ENCODE data around the gene FUNDC2.
A peak's percentile ranks its signal among the peaks of the same experiment; 100 is the strongest.

Gene FUNDC2

DNA sequence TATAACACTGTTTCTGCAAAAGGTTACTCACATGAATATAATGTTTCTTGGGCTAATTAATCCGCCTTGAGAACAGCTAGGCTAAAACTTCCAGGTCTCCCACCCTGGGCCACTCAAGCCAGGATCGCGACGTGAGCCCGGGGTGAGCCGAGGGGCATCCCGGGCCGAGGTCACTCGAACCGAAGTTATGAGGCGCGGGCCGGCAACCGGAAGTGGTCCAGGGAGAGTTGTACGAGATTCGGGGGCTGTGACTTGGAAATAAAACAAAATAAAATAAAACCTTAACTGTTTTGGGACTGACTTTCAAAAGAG, 44.0 kb downstream of the FUNDC2 start:
- no peak for DNase-seq

DNA sequence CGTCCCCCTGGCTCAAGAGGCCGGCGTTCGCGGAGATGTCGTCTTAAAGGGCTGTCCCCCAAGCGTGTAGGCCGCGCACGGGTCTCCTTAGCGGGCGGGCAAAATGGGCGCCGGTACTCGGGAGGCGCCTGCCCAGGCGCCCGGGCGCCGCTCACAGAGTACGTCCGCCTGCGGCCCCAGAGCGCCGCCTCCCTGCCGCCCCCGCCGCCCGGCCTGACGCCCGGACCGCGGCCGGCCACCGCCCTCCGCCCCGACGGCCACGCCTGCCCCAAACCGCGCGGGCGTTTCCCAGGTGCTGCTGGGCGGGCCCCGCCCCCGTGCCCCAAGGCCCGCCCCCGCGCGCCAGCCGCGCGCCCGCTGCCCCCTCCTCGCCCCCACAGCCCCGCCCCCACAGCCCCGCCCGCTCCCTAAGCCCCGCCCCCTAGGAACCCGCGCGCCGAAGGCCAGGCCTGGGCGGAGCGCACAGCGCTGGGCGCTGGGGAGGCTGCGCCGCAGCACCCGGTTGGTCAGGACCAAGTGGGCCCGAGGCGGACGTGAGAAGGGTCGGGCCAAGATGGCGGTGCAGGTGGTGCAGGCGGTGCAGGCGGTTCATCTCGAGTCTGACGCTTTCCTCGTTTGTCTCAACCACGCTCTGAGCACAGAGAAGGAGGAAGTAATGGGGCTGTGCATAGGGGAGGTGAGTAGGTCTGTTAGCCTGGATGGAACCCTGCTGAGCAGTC, 44.5 kb downstream of the FUNDC2 start, which contains the start of the genes BRCC3, CMC4 and MTCP1:
Gene BRCC3 (plus strand): TSS at position 534 of the 719 bp plus-strand sequence. CDS start 20 bp downstream, at position 554.
Gene CMC4 (minus strand): TSS at position 162 of the 719 bp plus-strand sequence. CDS start 7,113 bp downstream, outside the sequence.
Gene MTCP1 (minus strand): TSS at position 162 of the 719 bp plus-strand sequence. CDS start 5,126 bp downstream, outside the sequence.
- peak; percentile 87 for DNase-seq

DNA sequence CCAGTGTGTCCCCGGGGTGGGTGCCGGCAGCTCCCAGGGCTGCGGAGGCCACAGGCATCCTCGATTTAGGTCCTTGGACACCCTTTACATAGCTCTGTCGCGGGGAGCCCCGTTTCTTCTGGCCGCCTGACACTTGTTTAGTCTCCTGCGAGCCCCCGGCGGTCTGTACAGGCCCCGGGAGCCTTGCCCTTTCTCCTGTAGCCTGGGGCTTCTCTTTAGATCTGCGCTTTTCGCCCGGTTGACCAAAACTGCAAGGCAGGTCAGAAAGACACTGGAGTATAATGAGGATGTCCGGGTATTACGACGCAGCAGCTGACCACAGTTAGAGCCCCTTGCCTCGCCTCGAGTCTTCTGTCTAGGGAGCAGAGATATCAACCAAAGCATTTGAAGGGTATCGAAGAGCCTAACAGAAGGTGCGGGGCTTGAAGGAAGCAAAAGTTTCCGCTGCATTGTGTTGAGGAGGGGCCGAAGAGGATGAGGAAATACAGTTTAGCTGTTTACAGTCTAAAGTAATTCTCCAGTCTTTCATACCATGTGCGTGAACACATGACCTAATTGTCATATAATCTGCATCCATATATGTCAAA, 45.1 kb downstream of the FUNDC2 start:
- DNase-seq = no peak

DNA sequence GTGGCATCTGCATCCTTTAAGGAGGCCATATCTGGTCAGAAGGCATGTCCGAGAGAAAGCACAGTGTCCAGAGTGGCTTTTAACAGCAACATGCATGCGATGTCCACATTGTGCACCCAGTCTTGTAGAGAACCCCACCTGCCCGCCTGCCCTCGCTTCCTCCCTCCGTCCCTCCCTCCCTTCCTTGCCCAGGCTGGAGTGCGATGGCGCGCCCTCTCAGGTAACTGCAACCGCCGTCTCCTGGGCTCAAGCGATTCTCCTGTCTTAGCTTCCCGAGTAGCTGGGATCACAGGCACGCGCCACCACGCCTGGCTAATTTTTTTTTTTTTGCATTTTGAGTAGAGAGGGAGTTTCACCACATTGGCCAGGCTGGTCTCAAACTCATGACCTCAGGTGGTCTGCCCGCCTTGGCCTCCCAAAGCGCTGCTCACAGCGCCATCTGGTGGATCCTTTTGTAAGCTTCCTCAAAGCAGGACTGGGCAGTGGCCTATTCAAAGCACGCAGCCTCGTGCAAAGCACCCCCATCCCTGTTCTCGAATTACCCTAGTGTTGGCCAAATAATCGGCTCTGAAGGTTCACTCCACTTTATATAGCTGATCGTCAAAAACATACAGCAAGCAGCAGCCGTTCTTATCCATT, 59.7 kb downstream of the FUNDC2 start:
- DNase-seq = peak; percentile 69

DNA sequence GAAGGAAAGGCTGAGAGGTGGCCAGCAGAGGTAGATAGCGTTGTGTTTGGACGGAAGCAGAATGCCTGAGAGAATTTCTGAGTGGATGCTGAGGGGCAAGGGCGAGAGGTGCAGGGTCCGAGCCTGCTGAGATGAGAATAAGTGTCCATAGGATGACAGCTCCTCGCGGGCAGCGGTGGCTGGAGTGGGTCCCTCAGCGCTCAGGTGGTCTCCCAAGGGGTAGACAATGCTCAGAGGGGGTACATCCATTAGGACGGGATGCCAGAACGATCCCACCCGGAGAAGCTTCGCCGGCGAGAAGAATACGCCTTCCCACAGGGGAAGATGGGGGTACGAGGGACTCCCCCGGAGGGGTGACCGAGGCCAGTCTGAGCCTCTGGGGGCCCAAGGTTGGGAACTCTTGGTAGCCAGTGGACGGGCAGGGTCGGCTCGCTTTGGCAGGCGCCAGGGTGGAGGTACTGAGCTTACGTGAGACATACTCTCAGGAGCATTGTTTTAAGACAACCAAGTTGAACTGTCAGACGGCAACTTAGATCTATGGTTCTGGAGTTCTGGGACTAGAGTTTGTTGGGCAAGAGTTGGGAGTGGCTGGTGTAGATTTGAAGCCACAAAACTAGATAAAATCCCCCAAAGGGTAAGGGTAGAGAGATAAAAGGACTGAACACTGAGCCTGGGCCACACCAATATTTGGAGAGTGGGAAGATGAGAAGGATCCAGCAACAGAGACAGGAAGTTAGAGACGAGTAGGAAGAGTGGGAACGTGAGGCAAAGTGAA, 60.5 kb downstream of the FUNDC2 start:
- DNase-seq = no peak

DNA sequence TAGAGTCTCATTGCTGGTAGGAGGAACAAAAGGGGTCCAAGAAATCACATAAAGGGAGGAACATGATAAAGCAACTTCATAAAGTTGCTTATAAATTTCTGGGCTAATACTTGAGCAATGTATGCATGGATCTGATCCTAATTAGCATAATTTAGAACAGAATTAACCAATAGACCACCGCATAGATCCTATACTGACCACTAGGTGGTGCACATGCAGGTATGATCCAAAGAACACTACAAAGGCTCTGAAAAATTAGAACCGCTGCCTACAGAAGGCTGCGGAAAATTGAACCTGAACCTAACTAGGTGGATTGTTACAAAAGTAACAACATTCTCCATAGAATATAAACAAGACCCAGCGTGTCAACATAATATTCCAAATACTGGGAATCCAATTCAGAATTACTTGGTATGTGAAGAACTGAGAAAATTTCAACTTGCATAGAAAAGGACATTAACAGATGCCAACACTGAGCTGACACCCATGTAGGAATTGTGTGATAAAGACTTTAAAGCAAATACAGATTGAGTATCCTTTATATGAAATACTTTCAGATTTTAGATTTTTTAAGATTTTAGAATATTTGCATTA, 67.9 kb downstream of the FUNDC2 start:
- no peak for DNase-seq

DNA sequence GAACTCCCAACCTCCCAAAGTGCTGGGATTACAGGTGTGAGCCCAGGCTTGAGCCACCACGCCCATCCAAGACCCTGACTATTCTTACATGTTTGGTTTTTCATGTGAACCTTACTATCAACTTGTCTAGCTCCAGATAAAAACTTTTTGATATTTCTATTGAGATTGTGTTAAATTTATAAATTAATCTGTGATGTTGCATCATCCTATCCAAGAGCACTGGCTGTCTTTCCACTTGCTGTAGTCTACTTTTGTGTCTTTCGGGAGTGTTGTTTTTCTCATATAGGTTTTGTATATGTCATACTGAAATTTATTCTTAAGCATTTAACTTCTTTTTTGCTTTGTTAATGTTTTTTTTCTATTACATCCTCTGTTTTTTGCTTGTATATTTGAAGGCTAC, 79.3 kb downstream of the FUNDC2 start:
- no peak for DNase-seq

DNA sequence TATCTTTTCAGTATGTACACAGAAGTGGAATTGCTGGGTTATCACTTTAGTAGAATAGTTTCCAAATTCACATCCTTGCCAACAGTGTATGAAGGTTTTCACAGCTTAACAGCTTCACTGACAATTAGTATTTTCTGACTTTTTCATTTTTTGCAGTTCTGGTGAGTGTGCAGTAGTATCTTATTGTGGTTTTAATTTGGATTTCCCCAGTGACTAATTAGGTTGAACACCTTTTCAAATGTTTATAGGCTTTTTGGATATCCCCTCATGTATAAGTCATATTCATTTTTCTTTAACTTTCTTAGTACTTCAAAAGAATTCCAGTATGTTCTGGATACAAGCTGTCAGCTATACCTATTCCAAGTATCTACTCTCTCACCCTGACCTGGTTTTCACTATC, 81.8 kb downstream of the FUNDC2 start:
- no peak for DNase-seq
